Activated T-cell treated with anti-CD3 and anti-CD28 coated beads for 1 hour (primary cell): ENCODE measurements around the gene UBE2F.
A peak's percentile ranks its signal among the peaks of the same experiment; 100 is the strongest.
"Not testable (repeated sequence)": the region's sequence is repeated elsewhere in the genome, so short reads cannot be mapped to it uniquely, and the experiment has no call there.

Experiments used
- DNase-seq: peaks from one replicate; pipeline ENCODE4 v3.0.0-alpha.2; 2020; ENCODE audit warnings: low read depth

Gene UBE2F

DNA sequence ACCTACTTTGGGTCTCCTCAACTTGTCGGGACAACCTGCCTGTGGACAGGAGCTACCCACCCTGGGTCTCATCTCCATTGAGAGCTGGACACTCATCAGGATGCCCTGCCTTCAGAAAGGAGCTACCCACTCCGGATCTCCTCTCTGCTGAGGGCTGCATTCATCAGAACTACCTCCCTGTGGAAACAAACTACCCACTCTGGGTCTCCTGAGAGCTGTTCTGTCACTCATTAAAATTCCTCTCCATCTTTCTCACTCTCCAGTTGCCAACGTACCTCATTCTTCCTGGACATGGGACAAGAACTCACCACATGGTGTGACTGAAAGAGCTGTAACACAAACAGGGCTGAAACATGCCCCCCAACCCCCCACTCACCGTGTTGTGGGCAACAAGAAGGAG, 22.5 kb upstream of the UBE2F start:
- DNase-seq = no peak

DNA sequence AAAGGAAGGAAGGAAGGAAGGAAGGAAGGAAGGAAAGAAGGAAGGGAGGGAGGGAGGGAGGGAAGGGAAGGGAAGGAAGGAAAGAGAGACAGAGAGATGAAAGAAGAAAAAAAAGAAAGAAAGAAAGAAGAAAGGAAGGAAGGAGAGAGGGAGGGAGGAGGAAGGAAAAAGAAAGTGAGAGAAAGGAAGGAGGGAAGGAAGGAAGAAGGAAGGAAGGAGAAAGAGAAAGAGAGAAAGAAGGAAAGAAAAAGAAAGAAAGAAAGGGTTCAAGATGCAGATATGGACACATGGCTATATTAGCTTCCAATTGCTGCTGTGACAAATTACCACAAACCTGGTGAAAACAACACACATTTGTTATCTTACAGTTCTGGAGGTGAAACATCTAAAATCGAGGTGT, 20.4 kb upstream of the UBE2F start:
- DNase-seq = no peak

DNA sequence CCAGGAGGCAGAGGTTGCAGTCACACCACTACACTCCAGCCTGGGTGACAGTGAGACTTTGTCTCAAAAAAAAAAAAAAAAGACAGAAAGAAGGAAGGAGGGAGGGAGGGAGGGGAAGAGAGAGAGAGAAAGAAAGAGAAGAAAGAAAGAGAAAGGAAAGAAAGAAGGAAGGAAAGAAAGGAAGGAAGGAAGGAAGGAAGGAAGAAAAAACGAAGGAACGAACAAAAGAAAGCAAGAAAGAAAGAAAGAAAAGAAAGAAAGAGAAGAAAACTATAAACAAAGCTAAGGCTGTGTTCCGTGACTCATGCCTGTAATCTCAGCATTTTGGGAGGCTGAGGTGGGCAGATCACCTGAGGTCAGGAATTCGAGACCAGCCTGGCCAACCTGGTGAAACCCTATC, 15.5 kb upstream of the UBE2F start:
- not testable (repeated sequence) for DNase-seq

DNA sequence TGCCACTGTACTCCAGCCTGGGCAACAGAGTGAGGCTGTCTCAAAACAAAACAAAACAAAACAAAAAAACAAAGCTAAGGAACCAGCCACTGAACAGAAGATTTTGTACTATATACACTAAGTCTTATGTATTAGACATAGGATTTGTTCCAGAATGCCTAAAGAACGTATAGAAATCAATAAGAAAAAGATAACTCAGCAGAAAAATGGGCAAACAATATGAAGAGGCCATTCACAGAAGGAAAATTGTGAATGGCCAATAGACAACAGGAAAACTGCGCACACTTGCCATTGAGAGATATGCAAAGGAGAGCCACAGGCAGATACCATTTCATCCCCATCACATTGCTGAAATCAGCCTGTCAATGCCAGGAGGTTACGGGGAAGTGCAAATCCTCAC, 14.9 kb upstream of the UBE2F start:
- DNase-seq = no peak

DNA sequence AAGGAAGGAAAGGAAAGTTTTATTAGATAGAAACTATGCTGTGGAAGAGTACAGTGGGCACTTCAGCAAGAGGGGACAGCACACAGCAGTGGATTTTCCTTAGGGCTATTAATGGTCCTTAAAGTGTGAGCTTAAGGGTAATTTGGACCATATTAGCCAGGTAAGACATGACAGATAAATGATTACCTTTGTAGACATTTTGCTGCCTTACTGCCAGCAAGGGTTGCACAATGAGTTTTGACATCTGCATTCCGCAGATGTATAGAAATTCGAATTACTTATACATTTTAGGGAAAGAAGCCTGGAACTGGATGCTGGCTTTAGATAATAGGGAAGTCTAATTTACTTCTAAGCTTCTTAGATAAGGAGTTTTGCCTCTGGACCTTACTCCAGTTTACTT, 14.0 kb upstream of the UBE2F start:
- no peak for DNase-seq

DNA sequence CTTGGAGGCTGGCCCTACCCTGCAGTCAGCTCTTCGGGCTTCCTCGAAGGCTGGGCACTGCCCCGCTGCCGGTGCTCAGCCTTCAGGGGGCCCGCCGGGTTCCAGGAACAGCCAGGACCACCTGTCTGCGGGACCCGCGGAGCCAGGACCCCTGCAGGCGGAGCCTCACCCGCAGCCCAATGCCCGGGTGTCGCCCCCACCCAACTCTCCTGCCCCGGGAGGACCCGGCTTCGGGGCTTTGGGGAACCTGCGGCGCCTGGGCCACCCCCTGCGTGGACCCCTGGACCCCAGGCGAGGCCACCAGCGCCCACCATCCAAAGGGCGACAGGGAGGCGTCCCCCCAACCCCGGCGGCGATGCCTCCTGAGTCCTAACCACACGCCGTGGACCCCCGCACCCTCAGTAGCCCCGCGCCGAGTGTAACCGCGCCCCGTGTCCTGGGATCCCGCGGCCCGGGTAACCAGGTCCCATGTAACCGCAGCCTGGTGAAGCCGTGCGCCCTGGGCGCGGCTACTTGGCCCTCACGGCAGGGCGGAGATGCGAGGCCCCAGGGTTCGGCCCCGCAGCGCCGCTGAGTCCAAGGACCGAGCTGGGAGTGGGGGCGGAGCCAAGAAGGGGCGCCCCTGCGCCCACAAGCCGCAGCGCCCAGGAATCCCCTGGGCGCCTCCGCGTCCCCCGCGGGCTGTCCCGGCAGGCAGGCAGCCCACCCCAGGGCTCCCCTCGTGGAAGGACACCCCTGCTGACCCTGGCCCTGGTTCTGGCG, 11.0 kb upstream of the UBE2F start:
- no peak for DNase-seq

DNA sequence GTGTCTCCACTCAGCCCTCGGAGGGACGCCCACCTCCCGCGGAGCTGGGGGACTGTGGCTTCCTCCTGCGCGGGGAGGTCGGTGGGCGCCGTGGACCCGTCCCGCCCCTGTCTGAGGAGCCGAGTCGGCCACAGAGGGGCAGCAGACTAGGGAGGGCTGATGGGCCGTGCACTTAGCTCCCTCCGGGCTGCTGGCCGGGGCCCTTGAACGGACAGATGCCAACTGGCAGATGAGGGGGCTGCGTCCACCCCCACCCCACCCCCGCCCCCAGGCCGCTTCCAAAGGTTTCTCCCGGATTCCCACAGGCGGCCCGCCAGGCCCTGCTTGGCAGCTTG, 10.4 kb upstream of the UBE2F start:
- no peak for DNase-seq

DNA sequence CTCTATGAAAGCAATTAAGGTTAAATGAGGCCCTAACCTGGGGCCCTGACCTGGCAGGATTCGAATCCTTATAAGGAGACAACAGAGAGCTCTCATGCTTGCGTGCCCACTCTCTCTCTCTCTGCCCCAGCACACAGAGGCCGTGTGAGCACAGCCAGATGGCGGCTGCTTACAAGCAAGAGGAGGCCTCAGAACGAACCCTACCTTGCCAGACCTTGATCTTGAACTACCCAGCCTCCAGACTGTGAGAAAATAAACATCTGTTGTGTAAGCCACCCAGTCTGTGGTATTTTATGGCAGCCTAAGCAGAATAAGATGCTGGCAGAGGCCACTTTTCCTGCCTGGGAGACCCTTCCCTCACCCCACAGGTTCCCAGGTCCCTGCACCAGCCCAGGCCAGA, 5.2 kb upstream of the UBE2F start:
- DNase-seq = no peak

DNA sequence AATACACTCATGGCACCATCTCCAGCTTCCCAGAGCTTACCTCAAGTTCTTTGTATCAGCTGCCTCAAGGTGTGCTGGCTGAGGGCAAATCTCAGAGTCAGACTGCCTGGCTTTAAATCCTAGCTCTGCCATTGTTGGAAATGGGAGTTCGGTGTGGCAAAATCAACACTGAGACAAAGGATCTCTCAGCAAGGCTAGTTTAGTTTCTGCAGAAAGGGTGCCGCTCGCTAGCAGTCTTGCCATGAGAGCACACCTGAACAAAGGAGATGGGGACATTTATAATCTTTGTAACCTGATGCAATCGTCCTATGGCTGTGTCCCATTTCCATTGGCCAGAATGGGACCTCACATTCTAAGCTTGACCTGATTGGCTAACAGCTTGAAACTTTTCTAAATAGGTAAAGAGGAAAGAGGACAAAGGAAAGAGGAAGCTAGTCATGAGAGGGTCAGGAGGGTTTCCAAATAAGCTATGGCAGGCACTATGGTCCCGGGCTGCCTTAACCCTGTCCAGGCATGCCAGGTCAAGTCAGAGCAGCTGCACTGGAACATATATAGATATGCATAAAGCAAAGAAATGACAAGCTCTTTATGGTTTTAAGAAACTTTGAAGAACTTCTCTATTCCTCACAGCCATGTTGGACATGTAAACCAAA, 4.3 kb upstream of the UBE2F start:
- DNase-seq = no peak

DNA sequence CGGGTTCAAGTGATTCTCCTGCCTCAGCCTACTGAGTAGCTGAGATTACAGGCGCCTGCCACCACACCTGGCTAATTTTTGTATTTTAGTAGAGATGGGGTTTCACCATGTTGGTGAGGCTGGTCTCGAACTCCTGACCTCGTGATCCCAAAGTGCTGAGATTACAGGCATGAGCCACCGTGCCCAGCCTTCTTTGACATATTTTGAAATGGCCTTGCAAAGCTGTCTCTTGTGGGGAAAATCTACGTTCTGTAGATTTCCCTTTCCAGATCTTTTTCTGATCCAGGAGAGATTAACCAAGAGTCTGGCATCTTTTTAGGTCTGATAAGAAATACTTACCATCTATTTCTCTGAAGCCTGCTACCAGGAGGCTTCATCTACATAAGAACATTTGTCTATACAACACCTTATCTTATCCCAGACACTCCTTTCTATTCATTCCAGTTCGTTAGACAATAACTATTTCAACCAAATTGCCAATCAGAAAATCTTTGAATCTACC, 3.3 kb upstream of the UBE2F start:
- not testable (repeated sequence) for DNase-seq

DNA sequence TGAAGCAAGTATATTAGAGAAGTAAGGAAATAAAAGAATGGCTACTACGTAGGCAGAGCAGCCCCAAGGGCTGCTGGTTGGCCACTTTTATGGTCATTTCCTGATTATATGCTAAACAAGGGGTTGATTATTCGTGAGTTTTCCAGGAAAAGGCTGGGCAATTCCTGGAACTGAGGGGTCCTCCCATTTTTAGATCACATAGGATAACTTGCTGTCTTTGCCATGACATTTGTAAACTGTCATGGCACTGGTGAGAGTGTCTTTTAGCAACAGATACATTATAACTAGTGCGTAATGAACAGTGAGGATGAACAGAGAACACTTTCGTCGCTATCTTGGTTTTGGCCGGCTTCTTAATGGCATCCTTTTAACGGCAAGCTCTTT, 2.6 kb upstream of the UBE2F start:
- DNase-seq = no peak

DNA sequence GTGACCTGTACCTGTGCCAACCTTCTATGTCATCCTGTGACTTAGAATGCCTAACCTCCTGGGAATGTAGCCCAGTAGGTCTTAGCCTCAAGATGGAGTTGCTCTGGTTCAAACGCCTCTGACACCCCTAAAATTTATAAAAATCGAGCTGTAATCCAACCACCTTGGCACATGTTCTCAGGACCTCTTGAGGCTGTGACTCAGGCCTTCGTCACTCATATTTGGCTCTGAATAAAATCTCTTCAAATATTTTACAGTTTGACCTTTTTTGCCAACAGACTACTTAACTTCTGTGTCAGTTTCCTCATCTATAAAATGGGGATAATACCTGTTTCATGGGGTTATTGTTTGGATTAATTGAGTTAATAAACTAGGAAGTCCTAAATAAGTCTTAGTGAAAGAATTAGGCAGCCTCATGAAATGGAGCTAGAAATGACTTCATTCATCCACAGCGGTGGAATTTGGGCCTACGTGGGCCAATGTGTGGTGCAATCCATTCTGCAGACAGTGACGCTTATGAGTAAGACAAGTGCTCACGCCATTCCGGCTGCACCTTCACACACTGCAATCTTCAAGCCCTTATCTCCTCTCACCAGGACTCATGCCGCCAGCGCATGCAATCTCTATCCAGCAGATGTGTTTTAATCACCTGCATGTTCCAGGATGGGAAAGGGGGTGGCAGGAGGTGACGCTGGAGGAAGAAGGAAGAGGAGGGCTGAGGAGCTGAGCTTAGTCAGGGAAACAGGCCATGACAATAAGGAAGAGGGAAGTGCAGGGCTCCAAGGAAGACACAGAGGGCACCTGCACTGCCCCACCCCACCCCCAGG, 2.0 kb upstream of the UBE2F start:
- DNase-seq = no peak

DNA sequence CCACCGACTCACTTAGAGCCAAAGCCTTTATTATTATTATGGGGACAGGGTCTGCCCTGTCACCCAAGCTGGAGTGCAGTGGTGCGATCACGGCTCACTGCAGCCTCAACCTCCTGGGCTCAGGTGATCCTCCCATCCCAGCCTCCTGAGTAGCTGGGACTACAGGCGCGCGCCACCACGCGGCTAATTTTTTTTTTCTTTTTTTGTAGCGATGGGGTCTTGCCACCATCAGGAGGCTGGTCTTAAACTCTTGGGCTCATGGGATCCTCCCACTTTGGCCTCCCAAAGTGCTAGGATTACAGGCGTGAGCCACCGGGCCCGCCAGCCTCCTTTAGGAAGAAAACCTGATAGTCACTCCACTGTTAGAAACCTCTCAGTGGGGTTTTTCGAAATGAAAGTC, 970 bp upstream of the UBE2F start:
- DNase-seq = not testable (repeated sequence)

DNA sequence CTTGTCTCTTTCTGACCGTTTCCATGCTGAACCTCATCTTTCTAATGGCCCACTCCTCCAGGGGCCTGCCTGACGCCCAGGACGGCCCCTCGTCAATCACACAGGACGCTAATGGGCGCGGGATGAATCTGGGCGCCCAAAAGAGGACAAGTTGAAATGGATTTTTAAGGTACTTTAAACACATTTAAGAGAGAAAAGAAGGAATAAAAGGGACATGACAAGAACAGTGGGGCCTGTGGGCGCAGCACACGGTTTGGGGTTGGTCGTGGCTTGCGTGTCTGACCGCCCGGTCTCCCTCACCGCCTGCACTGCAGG, 607 bp upstream of the UBE2F start:
- DNase-seq = no peak

DNA sequence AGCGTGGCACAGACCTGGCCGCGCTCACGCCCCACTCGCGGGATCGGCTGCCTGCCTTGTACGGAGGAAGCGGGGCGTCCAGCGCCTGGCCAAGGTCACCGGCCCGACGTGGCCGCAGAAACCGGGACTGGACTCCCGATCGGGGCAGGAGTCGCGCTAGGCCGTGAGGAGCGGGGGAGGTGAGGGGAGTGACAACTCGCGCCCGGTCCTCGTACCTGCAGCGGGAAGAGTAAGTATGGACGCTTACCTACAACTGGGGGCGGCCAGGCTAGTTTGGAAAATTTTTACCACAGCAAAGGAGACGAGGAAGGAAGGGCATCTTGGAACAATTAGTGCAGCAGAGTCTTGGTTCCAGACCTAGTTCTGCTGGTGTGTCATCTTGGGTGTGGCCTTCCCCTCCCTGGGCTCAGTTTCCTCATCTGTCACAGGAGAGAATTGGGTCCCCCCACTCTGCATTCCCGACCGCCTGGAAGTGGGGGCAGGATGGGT, 693 bp downstream of the UBE2F start:
- no peak for DNase-seq

DNA sequence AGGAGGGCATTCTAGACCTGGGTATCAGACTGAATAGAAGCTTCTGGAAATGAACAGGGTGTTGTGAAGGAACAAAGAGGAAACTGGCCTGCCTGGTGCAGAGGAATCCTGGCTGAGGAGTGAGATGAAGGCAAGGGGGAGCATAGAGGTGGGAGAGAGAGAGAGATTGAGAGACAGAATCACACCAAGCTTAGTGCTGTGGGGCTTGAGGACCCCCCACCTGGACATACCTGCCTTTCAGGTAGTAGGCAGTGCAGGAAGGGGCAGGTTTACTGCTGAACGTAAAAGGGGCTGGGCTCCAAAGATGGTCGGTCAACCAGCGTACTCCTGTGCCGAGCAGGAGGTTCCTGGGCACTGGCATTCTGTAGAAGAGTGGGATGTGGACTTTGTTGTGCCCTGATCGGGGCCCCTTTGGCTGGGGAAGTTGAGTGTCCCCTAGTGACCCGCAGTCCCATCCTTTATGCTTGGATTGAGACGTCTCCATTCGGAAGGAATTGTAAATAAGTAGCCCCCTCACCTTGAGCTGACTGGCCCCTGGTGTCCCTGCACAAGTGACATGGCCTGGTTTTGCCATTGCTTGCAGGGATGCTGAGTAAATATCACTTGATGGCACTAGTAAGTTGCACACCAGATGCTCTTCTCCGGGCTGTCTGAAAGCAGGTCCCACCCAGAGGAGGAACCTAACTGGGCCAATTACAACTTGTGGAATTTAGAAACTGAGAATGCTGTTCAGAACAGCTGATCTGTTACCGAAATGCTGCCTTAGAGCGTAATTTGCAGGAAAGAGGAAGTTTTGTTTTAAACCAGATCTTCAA, 1.4 kb downstream of the UBE2F start:
- peak; percentile 27 for DNase-seq

DNA sequence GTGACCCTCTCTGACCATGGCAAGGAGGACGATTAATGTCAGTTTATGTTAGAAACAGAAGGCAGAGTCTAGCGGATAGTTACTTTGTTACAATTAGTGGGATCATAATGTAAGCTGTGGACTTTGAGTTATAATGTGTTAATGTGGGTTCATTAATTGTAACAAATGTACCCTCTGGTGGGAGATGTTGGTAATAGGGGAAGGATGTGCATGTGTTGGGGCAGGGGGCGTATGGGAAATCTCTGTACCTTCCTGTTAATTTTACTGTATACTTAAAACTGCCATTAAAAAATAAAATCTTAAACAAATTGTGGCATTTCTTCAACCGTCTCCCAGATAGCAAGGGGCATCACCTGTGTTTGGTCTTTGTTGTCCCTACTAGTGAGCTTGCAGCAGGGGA, 4.8 kb downstream of the UBE2F start:
- DNase-seq = no peak

DNA sequence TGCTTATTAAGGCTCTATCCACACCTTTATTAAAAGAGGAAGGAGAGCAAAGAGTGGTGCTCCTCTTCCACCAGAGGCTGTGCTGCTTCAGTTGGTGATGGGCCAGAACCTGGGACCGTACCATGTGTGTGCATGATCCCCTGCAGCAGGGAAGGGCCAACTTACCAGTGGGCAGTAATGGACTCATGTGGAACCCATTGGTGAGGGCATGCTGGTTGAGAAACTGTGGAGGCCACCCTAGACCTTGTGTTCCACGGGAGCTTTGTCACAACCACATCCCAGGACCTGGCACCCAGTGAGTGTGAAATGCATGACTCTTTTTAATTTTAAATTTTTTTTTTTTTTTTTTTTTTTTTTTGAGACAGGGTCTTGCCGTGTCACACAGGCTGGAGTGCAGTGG, 5.4 kb downstream of the UBE2F start:
- no peak for DNase-seq

DNA sequence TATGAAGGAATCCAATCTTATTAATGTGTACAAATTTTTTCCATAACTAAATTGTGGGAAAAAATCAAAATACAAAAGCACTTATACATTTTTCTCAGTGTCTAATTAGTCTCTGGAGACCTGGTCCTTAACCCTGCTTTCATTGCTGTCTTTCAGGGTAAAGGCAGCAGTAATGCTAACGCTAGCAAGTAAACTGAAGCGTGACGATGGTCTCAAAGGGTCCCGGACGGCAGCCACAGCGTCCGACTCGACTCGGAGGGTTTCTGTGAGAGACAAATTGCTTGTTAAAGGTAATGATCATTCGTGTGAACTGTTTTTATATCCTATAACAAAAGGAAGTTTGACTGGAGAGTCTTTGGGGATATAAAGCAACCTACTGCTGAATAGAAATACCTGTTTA, 6.1 kb downstream of the UBE2F start:
- DNase-seq = no peak

DNA sequence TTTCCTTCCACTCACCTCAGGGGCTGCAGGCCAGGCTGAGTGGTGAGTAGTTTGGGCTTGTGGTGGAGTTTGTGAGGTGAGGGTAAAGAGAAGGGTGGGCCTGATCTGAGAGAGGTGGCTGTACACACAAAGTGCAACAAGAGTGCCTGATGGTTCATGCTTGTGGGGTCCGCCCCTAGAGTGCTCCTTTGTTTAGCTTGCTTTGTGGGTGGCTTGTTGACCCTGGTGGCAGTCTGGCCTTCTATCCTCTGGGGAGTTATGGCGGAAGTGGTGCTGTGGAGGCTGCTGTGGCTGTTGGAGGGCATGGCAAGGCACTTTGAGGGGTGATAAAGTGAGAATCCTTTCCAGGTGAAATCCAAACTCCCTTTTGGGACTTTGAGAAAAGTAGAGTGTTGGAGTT, 10.6 kb downstream of the UBE2F start:
- no peak for DNase-seq

DNA sequence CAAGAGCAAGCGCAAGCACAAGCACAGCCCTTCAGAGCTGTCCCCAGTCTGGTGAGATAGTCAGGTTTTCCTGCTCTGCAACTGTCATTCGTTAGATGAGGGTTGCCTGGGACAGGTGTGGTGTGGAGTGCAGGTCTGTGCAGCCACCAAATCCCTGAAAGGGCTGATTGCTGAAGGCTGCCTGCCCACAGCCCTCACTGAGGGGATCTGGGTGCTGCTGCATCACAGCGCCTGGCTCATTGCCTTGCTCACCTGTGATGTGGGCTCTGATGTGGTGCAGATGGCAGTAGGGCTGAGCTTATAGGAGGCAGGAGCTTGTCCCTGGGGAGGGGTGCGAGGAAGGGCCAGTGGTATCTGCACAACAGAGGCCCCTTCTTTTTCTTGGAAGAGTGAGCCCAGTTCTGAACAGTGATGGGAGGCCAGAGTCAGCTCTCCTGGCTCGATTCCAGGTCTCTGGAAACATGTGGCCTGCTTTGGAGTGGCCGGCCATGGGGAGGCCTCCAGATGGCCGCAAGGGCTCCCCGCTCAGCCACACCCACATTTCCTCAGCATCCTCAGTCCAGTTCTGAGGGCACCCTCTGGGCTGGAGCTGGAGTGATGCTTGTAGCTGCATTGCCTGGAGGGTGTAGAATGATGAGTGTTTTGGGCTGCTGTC, 11.4 kb downstream of the UBE2F start:
- DNase-seq = no peak

DNA sequence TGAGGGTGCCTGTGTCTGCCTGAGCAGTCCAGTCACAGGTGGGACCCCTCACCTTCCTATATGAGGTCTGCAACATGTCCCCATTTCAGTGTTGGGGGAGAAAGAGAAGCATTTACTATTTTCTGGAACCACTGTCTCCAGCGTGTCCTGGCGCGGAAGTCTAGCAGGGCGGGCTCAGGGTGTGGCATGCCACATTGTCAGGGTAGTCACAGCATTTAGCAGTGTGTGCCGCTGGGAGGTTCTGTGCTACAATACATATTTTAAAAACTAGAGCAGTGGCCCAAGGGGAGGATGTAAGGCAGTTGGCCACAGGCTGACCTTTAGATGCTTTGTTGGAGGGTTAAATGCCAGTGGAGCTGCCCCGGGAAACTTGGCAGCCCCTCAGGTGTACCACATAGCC, 12.5 kb downstream of the UBE2F start:
- no peak for DNase-seq
